HG03342 (cell line): ENCODE measurements around the gene GNAS.
"Not testable (repeated sequence)": the region's sequence is repeated elsewhere in the genome, so short reads cannot be mapped to it uniquely, and the experiment has no call there.

ENCODE experiments used
- ATAC-seq: cut with Tn5 transposase; IDR thresholded peaks from one replicate; pipeline ENCODE4 v1.9.1; 2021; ENCODE audit warnings: mild to moderate bottlenecking, moderate library complexity; ENCODE audit not compliant: unreplicated experiment

The GNAS gene

DNA sequence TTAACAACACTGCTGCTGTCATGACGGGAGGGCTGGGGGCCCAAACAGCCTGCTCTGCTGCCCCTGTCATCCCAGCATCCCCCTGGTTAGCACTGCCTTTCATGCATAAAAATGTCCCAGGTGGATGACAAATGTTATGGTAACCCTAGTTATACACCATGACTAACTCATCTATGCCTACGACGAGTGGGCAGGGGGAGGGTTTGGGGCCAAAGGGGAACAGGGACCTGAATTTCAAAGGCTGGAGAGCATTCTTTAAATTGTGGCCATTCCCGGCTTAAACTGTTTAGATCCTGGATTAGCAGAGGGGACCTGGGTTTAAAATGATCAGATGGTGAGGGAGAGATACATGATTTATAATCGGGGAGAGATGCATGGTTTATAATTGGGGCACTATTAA is 26.2 kb upstream of the GNAS start:
- no peak for ATAC-seq

DNA sequence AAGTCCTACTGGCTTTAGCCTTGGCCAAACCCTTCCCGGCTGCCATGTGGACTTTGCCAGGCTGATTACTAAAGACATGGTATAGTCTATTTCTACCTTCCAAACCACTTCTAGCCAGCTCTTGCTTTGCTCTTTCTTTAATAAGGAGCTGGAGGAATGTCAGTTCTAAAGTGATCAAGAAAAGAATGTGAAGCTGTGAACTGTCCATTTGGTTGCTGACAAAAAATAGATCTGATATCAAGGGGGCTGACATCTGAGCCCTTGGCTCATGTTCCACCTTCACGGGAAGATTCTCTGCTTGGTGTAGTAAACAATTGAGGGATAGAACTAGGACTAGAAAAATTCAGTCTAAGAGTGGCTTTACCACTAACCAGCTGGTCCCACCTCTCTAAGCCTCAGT is 24.4 kb upstream of the GNAS start:
- ATAC-seq, result no peak

DNA sequence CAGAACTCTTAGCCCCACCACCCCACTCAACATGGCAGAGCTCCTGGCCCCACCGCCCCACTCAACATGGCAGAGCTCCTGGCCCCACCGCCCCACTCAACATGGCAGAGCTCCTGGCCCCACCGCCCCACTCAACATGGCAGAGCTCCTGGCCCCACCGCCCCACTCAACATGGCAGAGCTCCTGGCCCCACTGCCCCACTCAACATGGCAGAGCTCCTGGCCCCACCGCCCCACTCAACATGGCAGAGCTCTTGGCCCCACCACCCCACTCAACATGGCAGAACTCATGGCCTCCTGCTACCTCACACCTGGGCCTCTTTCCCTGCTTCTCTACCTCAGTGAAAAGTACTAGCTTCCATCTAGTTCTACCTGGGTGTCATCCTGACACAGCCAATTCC is 23.7 kb upstream of the GNAS start:
- ATAC-seq, result not testable (repeated sequence)

DNA sequence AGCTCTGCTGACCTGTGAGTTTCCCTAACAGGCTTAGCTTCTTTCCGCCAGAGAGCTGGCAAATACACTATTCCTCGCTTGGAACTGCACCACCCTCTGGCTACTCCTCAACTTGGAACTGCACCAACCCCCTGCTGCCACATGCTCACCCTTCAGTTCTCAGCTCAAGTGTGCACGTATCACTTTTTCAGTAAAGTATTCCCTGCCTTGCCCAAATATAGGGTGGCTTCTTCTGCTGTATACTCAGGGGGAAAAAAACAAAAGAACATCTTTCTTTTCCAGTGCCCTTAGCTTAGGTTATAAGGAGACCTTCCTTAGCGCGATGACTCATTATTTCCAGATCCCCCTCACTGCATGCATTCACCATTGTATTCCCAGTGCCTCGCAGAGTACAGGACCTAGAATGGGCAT is 23.0 kb upstream of the GNAS start:
- no peak for ATAC-seq

DNA sequence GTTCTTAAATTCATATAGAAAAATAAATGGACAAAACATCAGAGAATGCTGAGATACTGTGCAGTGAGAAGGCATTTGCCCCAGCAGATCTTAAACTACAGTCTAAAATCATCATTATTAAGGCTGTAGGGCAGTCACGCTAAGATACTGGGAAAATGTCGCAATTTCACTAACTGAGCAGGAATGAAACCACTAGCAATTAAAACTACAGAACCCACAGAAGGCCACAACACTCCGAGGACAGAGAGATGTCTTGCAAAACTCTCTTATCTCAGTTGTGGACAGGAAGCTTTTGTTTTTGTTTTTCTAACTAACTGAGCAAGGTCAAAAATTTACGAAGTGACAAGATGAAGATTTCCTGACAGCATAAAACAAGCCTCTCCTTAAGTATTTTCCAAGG is 20.1 kb upstream of the GNAS start:
- no peak for ATAC-seq

DNA sequence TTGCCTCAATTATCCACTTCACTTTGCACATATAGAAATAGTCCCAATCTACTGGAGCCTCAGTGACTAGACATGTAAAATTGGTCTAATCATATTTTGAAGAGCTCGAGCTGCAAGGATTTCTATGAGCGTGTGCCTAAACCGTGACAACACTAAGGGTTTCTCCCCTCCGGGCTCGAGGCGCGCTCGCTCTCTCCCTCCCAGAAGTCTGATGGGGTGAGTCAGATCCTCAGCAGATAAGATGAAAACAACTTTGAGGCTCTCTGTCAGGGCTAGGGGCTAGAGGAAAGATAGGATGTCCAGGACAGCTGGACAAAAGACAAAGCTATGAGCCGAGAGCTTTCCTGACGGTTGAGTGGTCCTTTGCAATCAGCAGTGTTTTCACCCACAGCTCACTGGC is 18.6 kb upstream of the GNAS start:
- no peak for ATAC-seq

DNA sequence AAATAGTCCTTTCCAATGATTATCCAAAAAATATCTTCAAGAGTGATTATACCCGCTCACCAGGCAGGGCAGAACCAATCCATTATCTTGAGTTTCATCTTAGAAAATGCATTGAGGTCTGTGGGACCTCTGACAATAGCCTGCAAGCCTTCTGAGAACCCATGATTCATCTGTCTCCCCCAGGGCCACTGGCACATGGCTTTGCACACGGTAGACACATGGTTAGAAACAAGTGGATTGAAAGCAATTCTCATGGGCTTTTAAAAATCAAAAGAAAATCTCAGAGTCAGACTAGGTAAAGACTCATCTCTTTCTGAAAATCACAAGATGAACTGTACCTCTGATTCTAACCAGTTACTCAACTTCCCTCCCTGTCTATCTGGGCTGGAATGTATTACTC is 17.3 kb upstream of the GNAS start:
- ATAC-seq, result no peak

DNA sequence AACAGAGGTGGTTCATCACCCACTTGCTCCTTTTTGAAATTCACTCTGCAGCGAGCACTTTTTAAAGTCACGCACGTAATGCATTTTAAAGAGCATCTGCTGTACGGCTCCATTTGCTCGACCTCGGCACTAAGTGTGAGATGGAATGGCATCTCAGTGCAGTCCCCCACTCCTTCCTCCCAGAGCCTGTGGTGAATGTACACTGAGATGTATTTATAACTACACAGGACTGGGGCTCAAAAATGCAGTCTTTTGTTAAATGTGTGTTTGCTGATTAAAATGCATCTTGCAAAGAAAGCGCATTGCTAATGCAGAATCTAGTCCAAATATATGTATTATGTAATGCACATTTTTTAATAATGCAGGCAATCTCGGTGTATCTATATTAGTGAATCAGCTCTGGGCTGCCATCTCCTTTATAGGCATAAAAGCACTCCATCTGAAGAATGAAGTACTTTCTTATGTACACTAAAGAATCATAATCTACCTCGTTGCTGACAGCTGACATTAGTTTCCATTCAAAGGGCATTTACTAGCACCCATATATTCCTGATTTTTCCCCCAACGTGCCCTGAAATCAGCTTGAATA is 15.8 kb upstream of the GNAS start:
- ATAC-seq, result no peak

DNA sequence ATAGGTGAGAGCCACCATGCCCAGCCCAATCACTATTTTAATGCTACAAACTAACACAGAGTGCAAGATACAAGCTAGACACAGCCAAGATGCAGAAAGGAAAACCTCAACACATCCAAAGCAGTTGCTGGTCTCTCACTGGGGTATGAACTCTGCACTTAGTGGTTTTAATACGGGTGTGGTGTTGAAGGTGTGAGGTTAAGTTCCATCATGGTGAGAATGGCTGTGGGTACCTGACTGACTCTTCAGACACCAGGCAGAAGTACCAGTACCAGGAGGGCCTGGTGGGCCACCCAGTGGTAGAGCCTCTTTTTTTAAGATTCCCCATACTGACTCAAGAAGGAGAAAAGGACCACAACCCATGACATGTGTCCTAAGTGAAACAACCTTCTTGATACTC is 14.8 kb upstream of the GNAS start:
- no peak for ATAC-seq

DNA sequence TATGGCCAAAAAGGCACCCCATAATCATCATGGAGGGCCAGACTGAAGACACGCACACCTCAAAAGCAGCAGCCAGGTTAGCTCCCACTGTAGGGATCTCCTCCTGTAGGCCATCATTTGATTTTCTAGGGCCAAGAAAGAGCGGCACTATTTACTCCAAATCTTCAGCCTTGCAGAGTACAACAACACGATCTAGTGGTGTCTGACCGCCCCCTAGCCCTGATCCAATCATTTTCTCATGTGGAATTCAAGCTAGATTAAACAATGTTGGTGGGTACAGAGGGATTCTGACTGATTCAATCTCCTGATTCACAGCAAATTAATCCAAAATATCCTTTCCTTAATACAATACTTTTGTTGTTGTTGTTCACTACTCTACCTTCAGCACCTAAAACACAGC is 14.3 kb upstream of the GNAS start:
- ATAC-seq, result no peak

DNA sequence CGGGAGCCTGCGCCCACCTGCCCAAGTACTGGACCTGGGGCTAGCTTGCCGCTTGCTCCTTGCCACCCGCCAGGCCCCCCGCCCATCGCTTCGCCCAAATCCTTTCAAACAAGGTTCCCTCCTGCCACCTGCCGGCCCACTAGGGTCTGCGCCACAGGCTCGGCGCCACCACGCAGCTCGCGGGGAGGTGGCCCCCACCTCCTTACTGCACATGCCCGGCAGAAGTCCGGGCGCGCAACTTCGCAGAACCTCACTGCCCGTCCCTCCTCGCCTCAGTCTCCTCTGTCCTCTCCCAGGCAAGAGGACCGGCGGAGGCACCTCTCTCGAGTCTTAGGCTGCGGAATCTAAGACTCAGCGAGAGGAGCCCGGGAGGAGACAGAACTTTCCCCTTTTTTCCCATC is 13.0 kb upstream of the GNAS start:
- ATAC-seq, result no peak

DNA sequence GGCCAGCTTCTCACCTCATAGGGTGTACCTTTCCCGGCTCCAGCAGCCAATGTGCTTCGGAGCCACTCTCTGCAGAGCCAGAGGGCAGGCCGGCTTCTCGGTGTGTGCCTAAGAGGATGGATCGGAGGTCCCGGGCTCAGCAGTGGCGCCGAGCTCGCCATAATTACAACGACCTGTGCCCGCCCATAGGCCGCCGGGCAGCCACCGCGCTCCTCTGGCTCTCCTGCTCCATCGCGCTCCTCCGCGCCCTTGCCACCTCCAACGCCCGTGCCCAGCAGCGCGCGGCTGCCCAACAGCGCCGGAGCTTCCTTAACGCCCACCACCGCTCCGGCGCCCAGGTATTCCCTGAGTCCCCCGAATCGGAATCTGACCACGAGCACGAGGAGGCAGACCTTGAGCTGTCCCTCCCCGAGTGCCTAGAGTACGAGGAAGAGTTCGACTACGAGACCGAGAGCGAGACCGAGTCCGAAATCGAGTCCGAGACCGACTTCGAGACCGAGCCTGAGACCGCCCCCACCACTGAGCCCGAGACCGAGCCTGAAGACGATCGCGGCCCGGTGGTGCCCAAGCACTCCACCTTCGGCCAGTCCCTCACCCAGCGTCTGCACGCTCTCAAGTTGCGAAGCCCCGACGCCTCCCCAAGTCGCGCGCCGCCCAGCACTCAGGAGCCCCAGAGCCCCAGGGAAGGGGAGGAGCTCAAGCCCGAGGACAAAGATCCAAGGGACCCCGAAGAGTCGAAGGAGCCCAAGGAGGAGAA is 12.3 kb upstream of the GNAS start:
- no peak for ATAC-seq

DNA sequence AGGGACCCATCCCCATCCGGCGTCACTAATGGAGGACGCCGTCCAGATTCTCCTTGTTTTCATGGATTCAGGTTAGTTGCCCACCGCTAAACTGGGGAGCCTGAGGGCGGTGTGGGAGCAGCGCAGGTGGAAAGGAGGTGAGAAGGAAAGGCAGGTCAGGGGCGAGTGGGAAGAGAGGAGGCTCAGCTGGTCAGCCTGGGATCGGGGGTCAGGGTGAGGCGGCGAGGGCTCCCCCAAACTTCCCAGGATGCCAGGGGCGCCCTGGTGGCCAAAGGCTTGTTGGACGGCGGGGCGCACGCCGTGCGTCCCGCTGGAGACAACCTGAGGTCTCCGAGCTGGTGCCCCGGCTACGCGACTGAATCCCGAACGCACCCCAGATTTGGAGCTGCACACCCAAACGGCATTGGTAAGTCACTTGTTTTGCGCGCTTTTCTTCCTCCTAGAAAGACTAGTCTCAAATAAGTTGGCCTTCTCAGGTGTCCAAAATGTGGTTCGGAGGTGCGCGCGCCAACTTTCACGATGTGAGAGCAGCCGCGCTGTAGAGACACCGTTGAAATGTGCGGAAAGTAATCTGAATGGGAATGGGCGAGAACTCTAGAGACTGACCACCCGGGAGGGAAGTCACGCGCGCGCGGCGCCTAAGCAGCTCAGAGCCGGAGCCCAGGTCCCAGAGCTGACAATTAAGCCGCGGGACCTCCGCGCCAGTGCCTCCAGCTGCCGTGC is 11.5 kb upstream of the GNAS start:
- ATAC-seq, result no peak

DNA sequence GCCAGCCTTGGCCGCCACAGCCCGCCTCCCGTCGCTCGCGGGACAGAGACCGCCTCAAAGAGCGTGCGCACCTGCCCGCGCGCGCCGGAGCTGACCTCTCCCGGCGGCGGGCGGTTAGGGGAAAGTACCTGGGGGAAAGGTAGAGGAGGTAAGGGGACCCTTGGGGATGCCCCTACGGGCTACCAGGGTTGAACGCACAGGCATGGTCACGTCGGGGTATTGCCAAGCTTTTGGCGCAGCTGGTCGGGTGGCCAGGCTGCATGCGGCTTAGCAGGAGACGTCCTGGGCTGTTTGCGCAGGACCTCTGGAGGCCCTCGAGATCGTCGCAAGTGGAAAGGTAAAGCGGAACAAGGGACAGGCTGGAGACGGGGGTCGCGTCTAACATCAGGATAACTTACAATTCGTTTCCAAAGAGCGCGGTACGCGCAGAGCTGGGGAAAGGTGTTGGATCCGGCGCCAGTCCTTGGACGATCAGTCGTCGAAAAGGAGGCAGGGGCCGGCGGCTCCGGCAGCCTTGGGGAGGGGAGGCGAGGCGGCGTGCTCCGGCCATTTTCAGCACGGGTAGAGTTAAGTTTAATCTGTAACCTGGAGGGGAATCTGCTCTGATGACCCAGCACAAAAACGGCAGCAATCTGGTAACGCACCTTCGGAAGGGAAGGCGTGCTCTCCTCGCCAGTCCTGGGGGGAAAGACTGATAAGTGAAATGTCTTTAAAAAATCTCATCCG is 10.8 kb upstream of the GNAS start:
- ATAC-seq, result no peak

DNA sequence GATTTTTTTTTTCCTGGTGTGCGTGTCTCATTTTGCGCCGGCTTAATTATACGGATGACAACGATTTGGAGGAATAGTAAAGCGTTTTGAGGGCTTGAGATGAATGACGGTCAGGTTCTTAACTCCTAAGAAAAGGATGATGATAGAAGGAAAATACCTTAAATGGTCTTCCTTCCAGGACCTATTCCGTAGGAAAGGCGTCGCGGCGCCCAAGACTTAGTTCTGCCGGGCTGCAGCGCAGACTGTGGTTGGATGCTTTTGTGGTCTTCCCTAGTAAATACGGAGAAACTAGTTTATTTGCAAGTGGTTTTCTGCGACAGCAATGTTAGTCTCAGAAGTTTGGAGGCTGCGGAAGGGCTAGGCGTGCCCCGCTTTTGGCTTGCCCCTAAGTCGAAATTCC is 10.2 kb upstream of the GNAS start:
- ATAC-seq, result no peak

DNA sequence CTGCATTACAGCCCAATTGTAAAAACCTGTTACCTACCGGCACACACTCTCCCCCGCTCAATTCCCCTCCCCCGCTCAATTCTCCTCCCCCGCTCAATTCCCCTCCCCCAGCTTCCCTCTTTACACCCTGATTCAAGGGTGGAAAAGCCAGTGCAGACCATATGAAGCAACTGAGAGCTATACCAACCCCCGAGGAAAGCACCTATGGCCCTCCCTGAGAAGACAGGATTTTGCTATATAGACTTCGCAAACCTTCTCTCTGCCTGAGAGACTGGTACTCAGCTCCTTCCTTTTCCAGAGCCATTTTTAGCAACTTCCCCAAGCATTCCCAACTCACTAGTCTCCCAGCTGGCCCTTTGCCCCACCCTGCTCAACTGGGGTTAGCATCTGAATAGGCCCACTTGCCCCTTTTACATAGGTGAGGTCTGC is 9.4 kb upstream of the GNAS start:
- no peak for ATAC-seq

DNA sequence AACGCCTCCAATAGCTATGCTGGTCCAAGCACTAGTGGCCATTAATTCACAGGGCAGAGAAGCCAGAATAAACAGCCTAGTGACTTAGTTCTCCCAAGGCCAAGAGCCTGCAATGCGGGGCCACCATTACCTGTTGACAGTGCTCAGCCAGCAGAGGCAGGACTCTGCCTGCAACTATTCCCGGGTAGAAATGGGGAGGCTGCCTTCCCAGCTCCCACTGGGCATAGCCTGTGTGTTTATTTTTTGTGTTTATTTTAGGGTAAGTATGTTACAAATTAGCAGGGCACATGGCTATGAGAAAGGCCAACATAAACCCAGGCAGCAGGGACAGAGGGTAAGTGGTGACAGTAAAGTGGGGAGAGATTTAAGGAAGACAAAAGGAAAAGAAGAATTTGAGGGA is 6.8 kb upstream of the GNAS start:
- no peak for ATAC-seq

DNA sequence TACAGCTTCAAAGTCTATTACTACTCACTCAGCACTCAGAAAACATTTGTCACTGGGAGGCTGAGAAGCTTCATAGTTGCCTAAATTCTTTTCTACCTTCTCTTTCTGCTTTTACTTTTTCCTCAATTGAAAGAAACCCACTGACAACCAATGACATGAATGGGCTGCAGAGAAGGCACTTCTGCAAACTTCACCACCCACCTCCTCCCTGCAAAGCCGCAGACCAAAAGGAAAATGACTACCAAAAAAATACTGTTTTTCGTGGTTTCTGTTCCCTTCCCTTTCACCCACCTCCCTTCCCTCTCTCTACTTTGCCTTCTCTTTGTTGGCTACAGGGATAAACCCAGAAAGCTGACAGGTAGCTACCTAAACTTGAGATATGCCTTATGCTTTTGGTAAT is 5.1 kb upstream of the GNAS start:
- ATAC-seq, result no peak

DNA sequence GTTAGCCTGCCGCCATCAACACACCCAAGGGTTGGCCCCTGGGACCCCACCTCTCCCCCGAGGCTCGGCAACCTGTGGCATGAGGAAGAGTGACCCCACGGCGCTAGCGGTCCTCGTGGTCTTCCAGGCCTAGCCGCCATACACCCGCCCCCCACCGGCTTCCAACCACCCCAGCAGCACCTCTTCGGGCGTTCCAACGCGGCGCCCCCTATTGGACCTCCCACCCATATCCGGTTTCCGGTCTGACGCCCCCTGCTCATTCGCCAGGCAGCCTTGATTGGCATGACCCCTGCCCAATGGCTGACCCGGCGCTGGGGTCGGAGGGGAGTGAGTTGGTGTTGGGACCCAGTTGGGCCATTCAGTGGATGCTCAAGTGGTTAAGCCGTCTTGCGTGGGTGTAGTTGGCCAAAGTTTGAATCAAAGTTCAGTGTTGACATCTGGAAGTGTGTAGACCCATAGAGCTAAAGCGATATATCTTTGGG is 1.8 kb upstream of the GNAS start, which contains the start of gene GNAS-AS1:
Gene GNAS-AS1, minus strand, starts transcription at position 210 of the 482 bp plus-strand sequence.
- ATAC-seq, result peak; percentile 78

DNA sequence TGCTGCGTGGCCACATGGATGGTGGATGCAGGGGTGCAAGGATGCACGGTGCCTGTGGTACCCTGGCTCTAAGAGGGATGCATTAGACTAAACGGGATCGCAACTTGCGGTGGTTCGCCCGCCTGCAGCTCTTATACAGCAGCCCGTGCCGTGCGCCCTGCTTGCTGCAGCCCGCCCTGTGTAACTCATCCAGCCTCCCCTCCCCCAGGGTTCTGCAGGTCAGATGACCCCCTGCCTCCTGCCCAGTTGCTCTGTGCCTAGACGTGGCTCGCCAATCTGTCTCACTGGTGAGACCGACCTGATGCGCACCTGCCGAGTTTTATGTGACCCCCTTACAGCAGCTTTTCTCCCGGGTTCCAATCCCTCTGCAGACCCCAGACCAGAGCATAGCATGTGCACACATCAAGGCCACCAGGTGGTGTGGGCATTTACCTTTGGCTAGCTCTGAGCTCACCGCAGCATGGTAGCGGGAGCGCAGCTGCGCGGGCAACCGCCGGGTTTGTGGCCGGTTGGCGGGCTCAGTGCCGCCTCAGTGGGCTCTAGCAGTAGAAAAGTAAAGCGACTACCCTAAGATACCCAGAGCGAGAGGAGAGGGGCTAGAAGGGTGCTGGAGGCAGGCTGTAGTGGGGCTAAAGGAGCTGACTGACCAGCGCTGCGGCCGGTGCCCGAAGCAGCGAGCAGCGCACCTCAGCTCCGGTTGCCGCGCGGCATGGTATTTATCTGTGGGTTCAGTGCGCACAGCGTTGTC is 1.1 kb upstream of the GNAS start:
- no peak for ATAC-seq
